KMS-11 (cell line): ENCODE measurements around the gene CEBPE.

Source experiments
- H2AFZ ChIP-seq: fragments of 200-600 bp; sonication (generic); 2 replicates; pipeline ENCODE4 v1.6.1; 2016; ENCODE audit warnings: antibody characterized with exemption, mixed run types, low read depth
- H3K27ac ChIP-seq: fragments of 200-600 bp; sonication (generic); 2 replicates; pipeline ENCODE4 v1.6.1; 2016; ENCODE audit warnings: mild to moderate bottlenecking, mixed run types
- H3K27me3 ChIP-seq: fragments of 200-600 bp; sonication (generic); 2 replicates; pipeline ENCODE4 v1.6.1; 2017; ENCODE audit warnings: mild to moderate bottlenecking, low read depth, mixed run types, moderate library complexity; ENCODE audit not compliant: insufficient read depth
- H3K36me3 ChIP-seq: fragments of 200-600 bp; sonication (generic); 2 replicates; pipeline ENCODE4 v1.6.1; 2017; ENCODE audit warnings: mild to moderate bottlenecking, mixed run types; ENCODE audit not compliant: insufficient read depth
- H3K4me1 ChIP-seq: fragments of 200-600 bp; sonication (generic); 2 replicates; pipeline ENCODE4 v1.6.1; 2016; ENCODE audit warnings: mild to moderate bottlenecking, low read depth, mixed run types; ENCODE audit not compliant: poor library complexity, severe bottlenecking
- H3K4me2 ChIP-seq: fragments of 200-600 bp; sonication (generic); 2 replicates; pipeline ENCODE4 v1.7.0; 2016; ENCODE audit warnings: mild to moderate bottlenecking, mixed run types
- H3K4me3 ChIP-seq: fragments of 200-600 bp; sonication (generic); IDR thresholded peaks from 2 replicates; pipeline ENCODE4 v1.6.1; 2017; ENCODE audit warnings: low read depth, low read length, mixed read lengths; ENCODE audit not compliant: insufficient read depth
- H3K79me2 ChIP-seq: fragments of 200-600 bp; sonication (generic); 2 replicates; pipeline ENCODE4 v1.6.1; 2016; ENCODE audit warnings: low read depth, mixed run types; ENCODE audit not compliant: insufficient read depth
- H3K9ac ChIP-seq: fragments of 200-600 bp; sonication (generic); 2 replicates; pipeline ENCODE4 v1.6.1; 2016; ENCODE audit warnings: mild to moderate bottlenecking, mixed run types
- H4K20me1 ChIP-seq: fragments of 200-600 bp; sonication (generic); 2 replicates; pipeline ENCODE4 v1.6.1; 2016; ENCODE audit warnings: mild to moderate bottlenecking, mixed run types; ENCODE audit not compliant: insufficient read depth
- TF ChIP-seq, protein P1 (sequence below): fragments of 200-600 bp; sonication (generic); conservative IDR thresholded peaks from 2 replicates; pipeline ENCODE4 v1.6.1; 2017; ENCODE audit warnings: low read depth, mild to moderate bottlenecking, antibody characterized with exemption, low read length, moderate library complexity, mixed read lengths

The CEBPE gene

DNA sequence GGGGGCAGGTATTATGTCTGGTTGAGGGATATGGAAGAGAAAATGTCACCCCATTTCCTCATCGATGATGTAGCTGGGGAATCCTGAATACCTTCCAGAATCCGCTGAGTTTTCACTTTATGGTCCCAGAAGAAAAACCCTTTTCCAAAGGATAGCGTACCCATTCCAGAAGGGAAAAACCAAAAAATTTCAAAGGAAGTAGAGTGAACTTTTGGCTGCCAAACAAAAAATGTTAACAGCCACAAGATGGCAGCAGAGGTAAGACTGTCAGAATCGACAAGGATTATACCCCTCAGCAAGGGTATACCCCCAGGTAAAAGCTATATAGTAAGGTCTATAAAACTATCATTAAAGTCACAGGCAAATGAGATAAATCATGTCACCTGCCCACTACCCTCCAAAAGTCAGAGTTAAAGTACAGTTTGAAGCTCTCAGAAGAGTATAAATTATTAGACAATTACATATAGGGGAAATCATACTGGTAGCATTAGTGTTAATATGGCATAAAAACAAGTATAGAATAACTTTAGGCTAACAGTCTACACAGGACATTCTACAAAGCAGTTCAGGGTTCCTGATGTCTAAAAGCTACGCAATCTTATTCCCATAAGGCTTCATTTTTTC lies 42.2 kb downstream of the CEBPE start:
- no peak overlapping the region for H3K27ac ChIP-seq
- peaks cover 6% of the 10 kb centered on the region for H3K4me1 ChIP-seq
- TF ChIP-seq, protein P1, sequence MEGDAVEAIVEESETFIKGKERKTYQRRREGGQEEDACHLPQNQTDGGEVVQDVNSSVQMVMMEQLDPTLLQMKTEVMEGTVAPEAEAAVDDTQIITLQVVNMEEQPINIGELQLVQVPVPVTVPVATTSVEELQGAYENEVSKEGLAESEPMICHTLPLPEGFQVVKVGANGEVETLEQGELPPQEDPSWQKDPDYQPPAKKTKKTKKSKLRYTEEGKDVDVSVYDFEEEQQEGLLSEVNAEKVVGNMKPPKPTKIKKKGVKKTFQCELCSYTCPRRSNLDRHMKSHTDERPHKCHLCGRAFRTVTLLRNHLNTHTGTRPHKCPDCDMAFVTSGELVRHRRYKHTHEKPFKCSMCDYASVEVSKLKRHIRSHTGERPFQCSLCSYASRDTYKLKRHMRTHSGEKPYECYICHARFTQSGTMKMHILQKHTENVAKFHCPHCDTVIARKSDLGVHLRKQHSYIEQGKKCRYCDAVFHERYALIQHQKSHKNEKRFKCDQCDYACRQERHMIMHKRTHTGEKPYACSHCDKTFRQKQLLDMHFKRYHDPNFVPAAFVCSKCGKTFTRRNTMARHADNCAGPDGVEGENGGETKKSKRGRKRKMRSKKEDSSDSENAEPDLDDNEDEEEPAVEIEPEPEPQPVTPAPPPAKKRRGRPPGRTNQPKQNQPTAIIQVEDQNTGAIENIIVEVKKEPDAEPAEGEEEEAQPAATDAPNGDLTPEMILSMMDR = peak; percentile 71
- no peaks in the 10 kb centered on the region for H3K79me2 ChIP-seq
- H3K27me3 ChIP-seq = no peaks in the 10 kb centered on the region
- no peak overlapping the region for H3K9ac ChIP-seq
- no peak overlapping the region for H2AFZ ChIP-seq
- no peak overlapping the region for H3K4me2 ChIP-seq
- H3K4me3 ChIP-seq = no peak overlapping the region
- H3K36me3 ChIP-seq = no peaks in the 10 kb centered on the region
- no peaks in the 10 kb centered on the region for H4K20me1 ChIP-seq

DNA sequence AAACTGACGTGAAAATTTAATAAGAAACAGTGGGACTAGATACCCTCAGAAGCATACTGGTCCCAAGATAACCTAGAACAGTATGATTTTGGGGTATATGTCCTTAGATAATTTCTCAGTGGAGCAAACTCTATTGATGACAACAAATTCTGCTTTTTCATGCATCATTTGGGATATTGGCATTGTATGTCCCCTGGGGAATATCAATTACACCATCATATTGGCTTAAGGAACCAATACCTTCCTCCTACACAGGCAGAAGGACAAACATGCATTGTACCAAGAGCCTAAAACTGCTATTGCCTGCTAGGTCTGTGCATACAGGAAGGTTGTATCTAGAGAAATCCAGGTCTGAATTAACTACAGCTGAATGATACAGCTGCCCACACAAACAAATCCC lies 44.1 kb downstream of the CEBPE start:
- peaks cover 10% of the 10 kb centered on the region for H3K4me1 ChIP-seq
- no peaks in the 10 kb centered on the region for H3K27me3 ChIP-seq
- H3K27ac ChIP-seq = no peak overlapping the region
- no peaks in the 10 kb centered on the region for H3K36me3 ChIP-seq
- peaks cover 11% of the 10 kb centered on the region for H3K79me2 ChIP-seq
- no peak overlapping the region for H2AFZ ChIP-seq
- H4K20me1 ChIP-seq = no peaks in the 10 kb centered on the region
- no peak overlapping the region for H3K9ac ChIP-seq
- no peak overlapping the region for H3K4me2 ChIP-seq
- TF ChIP-seq, protein P1 = no peak
- no peak overlapping the region for H3K4me3 ChIP-seq

DNA sequence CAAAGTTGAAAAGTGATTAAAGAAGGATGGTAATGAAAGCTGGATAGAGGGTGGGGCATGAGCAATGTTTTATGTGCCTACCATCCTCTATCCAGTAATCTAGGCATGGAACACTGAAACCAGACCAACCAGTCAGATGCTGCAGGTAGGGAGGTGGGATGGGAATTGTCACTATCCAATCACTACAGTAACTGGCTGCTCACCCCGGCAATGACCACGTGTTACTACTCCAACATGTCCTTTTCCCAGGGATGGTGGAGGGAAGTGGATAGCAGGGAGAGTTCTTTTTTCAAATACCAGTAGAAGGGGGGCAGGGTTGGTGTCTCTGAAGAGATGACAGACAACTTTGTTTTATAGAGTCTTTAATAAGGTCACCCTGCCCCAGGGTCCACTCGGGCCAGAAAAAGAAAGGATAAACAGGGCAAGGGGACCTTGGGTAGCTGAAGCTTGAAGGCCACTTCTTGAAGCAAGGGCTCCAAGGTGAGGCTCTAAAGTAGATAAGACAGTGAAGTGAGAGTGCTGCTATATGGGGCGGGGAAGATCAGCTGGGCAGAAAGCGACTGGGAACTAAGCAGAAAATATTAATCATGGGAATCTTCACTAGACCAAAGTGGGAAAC lies 47.0 kb downstream of the CEBPE start:
- H3K4me3 ChIP-seq = no peak overlapping the region
- no peaks in the 10 kb centered on the region for H3K36me3 ChIP-seq
- H3K27ac ChIP-seq = no peak overlapping the region; the same call in 1 of the 2 replicates
- peaks cover 11% of the 10 kb centered on the region for H3K79me2 ChIP-seq
- peaks cover 17% of the 10 kb centered on the region for H3K4me1 ChIP-seq
- H4K20me1 ChIP-seq = no peaks in the 10 kb centered on the region
- TF ChIP-seq, protein P1 = no peak
- H3K9ac ChIP-seq = no peak overlapping the region; the same call in 1 of the 2 replicates
- H3K27me3 ChIP-seq = no peaks in the 10 kb centered on the region
- peak overlapping the region; percentile 96 for H3K4me2 ChIP-seq
- no peak overlapping the region for H2AFZ ChIP-seq

DNA sequence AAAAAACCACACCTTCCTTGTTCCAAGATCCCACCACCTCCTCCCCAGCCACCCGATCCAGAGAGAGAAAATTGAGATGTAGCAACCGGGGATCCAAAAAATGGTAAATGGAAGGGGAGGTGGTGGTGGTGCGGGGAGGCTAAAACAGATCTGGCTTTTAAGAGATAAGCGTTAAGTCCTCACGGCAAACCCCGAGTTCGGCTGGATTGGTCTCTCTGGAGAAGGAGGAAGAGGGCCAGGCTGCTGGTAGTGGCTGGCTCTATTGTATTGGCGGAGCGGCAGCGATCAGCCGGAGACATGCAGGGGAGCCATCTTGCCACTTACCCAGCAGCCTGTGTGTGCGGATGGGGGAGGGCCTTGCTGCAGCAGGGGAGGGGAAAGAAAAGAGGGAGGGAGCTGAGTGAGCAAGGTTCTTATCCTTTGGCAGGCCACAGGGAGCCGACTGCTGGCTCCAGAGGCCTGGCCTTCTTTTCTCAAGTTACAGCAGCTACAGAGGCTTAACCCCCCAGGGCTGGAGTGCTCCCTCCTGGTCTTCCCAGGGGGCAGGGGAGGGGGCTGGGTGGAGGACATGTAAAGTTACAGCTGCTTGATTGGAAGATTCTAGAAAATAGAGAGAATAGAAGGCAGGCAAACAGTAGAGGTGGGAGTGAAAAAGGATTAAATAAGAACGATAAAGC lies 47.7 kb downstream of the CEBPE start:
- no peaks in the 10 kb centered on the region for H4K20me1 ChIP-seq
- peak overlapping the region; percentile 42; the same call in 1 of the 2 replicates for H3K27ac ChIP-seq
- peaks cover 11% of the 10 kb centered on the region for H3K79me2 ChIP-seq
- peaks cover 17% of the 10 kb centered on the region for H3K4me1 ChIP-seq
- H3K36me3 ChIP-seq = no peaks in the 10 kb centered on the region
- H2AFZ ChIP-seq = peak overlapping the region; percentile 20; the same call in 1 of the 2 replicates
- peak overlapping the region; percentile 68; the same call in 1 of the 2 replicates for H3K9ac ChIP-seq
- no peaks in the 10 kb centered on the region for H3K27me3 ChIP-seq
- H3K4me2 ChIP-seq = peak overlapping the region; percentile 96
- no peak overlapping the region for H3K4me3 ChIP-seq
- TF ChIP-seq, protein P1 = no peak
